Tibial nerve (tissue), 4 donors: ENCODE measurements around the gene KRT86. TPM values are rescaled to one million over a fixed set of nuclear protein-coding genes. Genes with fewer than 3 reads are reported as not detected.

Experiments used
- DNase-seq, 2 donors: peaks; one replicate each; pipeline ENCODE4 v3.0.0-alpha.2; 2019; ENCODE audit warnings: low spot score in 2 of 2
- H3K27ac ChIP-seq, 4 donors: fragments of 200-600 bp; sonication (generic) in 3 of 4; one replicate each; pipeline ENCODE4 v1.5.1; 2017 to 2019; ENCODE audit warnings: mild to moderate bottlenecking in 1 of 4
- H3K27me3 ChIP-seq, 2 donors: fragments of 200-600 bp; sonication (generic) in 1 of 2; one replicate each; pipeline versions ENCODE4 v1.5.1 to v1.6.0; 2017 to 2019
- H3K36me3 ChIP-seq, 3 donors: fragments of 200-600 bp; sonication (generic); one replicate each; pipeline ENCODE4 v1.5.1; 2018 to 2019
- H3K4me1 ChIP-seq, 4 donors: fragments of 200-600 bp; sonication (generic) in 3 of 4; one replicate each; pipeline ENCODE4 v1.5.1; 2017 to 2019
- H3K4me3 ChIP-seq, 4 donors: fragments of 200-600 bp; sonication (generic) in 3 of 4; one replicate each; pipeline ENCODE4 v1.5.1; 2017 to 2019; ENCODE audit warnings: mild to moderate bottlenecking in 1 of 4, moderate library complexity in 1 of 4
- H3K9me3 ChIP-seq, 4 donors: fragments of 200-600 bp; sonication (generic) in 3 of 4; one replicate each; pipeline ENCODE4 v1.5.1; 2017 to 2019
- CTCF ChIP-seq, 5 experiments: fragments of 200-600 bp in 3 of 5; fragments of 450-650 bp in 2 of 5; sonication (generic) in 3 of 5; IDR thresholded peaks; one replicate each; pipeline ENCODE4 v1.5.1; 2016 to 2019; ENCODE audit warnings: antibody characterized with exemption in 5 of 5, mild to moderate bottlenecking in 3 of 5, moderate library complexity in 2 of 5
- EP300 ChIP-seq, 2 donors: sonication (generic); formaldehyde crosslinking; IDR thresholded peaks; one replicate each; pipeline ENCODE4 v1.6.1; 2017; ENCODE audit warnings: antibody characterized with exemption in 2 of 2, mild to moderate bottlenecking in 1 of 2
- POLR2A ChIP-seq, 2 donors: fragments of 450-650 bp; IDR thresholded peaks; one replicate each; pipeline ENCODE4 v1.6.1; 2017; ENCODE audit warnings: antibody characterized with exemption in 2 of 2, mild to moderate bottlenecking in 2 of 2, moderate library complexity in 2 of 2
- WGBS, 2 donors: methylation state at CpG; one replicate each; pipeline ENCODE4 v1.1.5; 2018; 5-methylcytosine and 5-hydroxymethylcytosine counted together
- total RNA-seq, 4 donors: library from RNA; depleted of rRNA; stranded (reverse); fragments of >200 nt; gene quantifications; one replicate each; pipeline ENCODE4 v1.1.0, GENCODE V29; 2016

The KRT86 gene
- total RNA-seq, 4 donors from 2014 or later = not detected

DNA sequence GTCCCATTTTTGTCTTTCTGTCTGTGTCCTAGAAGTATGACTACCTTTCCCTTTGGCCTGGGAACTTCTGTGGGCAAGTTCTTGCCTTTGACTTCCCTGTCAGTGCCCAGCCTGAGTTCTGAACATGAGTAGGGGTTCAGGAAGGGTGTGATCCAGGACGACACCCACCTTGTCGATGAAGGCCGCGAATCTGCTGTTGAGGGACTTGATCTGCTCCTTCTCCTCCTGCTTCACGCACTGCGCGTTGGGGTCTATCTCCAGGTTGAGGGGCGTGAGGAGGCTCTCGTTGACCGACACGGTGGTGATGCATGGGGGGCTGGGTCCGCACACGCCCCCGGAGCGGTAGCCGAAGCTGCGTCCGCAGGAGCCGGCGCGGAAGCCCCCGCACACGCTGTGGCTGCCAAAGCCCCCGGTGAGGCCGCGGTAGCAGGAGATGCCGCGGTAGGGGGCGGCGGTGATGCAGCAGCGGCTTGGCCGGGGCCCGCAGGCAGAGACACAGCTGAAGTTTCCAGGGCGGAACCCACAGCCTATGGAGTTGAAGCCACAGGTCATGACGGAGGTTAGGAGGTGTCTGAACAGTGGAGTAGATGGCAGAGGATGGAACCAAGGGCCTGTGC is 46.4 kb downstream of the KRT86 start, which contains the start of gene KRT83:
KRT83 (minus strand) TSS at position 615 of the 617 bp plus-strand sequence; CDS start at position 552, 63 bp downstream.
- no peak for DNase-seq
- TF ChIP-seq EP300 (IDR thresholded peaks at IDR 0.05) = no peak
- TF ChIP-seq POLR2A (IDR thresholded peaks at IDR 0.05) = no peak
- no peak for TF ChIP-seq CTCF (IDR thresholded peaks at IDR 0.05)
- Histone ChIP-seq H3K4me1 (no peaks in the 10 kb centered on the region), H3K9me3 (no peaks in the 10 kb centered on the region), H3K4me3 (no peak within 1 kb of the TSS), H3K27me3 (peaks cover 0 to 29% of the 10 kb centered on the region in 2 donors), H3K36me3 (no peaks in the 10 kb centered on the region), H3K27ac (no peak within 1 kb of the TSS)
- WGBS, 2 donors = 65% methylated on average over 33 to 34 of the region's 35 CpGs

GRCh38 chr12:52321418-52321817 is 47.0 kb downstream of the KRT86 start:
- no peak for DNase-seq
- TF ChIP-seq CTCF (IDR thresholded peaks at IDR 0.05) (no peak), EP300 (IDR thresholded peaks at IDR 0.05) (no peak), POLR2A (IDR thresholded peaks at IDR 0.05) (no peak)
- 38 to 53% methylated on average over 4 of the region's 4 CpGs for WGBS, 2 donors

GRCh38 chr12:52322069-52322468 is 47.6 kb downstream of the KRT86 start:
- H3K4me1 ChIP-seq = no peaks in the 10 kb centered on the region
- 88 to 96% methylated on average over 1 of the region's 1 CpG for WGBS, 2 donors
- no peaks in the 10 kb centered on the region for H3K9me3 ChIP-seq
- DNase-seq = no peak
- H3K27me3 ChIP-seq = peaks cover 0 to 29% of the 10 kb centered on the region in 2 donors
- H3K36me3 ChIP-seq = no peaks in the 10 kb centered on the region
- no peak for TF ChIP-seq CTCF (IDR thresholded peaks at IDR 0.05)
- TF ChIP-seq POLR2A (IDR thresholded peaks at IDR 0.05) = no peak
- no peak for TF ChIP-seq EP300 (IDR thresholded peaks at IDR 0.05)
- H3K4me3 ChIP-seq = no peak overlapping the region
- no peak overlapping the region for H3K27ac ChIP-seq

More at GRCh38 chr12:52321418-52321817, 47.0 kb downstream of the KRT86 start:
- Histone ChIP-seq H3K36me3 (no peaks in the 10 kb centered on the region), H3K27ac (no peak overlapping the region), H3K9me3 (no peaks in the 10 kb centered on the region), H3K4me1 (no peaks in the 10 kb centered on the region), H3K4me3 (no peak overlapping the region), H3K27me3 (peaks cover 0 to 29% of the 10 kb centered on the region in 2 donors)

GRCh38 chr12:52323001-52323400 is 48.6 kb downstream of the KRT86 start:
- 73 to 82% methylated on average over 1 of the region's 1 CpG for WGBS, 2 donors
- Histone ChIP-seq H3K4me3 (no peak overlapping the region), H3K9me3 (no peaks in the 10 kb centered on the region), H3K36me3 (no peaks in the 10 kb centered on the region), H3K4me1 (no peaks in the 10 kb centered on the region), H3K27me3 (peaks cover 0 to 32% of the 10 kb centered on the region in 2 donors), H3K27ac (no peak overlapping the region)
- TF ChIP-seq EP300 (IDR thresholded peaks at IDR 0.05) (no peak), POLR2A (IDR thresholded peaks at IDR 0.05) (no peak), CTCF (IDR thresholded peaks at IDR 0.05) (no peak)
- DNase-seq = no peak

DNA sequence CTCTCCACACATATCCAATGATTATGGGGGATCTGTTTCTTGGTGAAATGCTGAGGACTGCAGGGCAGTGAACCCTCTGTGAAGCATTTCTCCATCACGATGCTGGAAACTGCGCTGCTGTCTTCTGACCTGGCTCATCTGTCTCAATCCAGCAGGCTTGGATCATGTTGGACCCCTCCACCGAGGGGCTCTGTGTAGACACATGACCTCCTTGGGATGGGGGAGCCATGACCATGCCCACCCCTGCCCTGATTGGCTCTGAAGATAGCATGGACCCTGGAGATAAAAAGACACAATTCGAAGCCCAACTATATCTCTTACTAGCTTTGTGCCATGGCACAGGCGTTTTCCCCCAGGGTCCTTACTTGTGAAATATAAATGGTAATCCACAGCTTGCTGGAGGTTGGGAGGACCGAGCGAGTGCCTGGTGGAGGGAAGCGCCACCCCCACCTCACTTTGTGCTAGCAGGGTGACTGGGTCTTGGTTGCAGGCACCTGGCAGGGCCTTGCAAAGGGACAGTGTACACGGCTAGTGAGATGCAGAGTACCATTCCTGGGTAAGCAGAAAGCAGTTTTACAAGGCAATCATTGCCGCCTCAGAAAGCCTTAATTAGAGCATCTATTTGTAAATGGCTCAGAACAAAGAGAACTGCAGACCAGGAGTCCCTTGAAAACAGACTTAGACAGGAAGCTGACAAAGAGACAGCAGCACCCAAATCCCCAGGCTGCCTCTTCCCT is 49.1 kb downstream of the KRT86 start:
- DNase-seq = no peak
- H3K9me3 ChIP-seq = no peaks in the 10 kb centered on the region
- H3K4me3 ChIP-seq = no peak overlapping the region
- TF ChIP-seq EP300 (IDR thresholded peaks at IDR 0.05) (no peak), POLR2A (IDR thresholded peaks at IDR 0.05) (no peak), CTCF (IDR thresholded peaks at IDR 0.05) (no peak)
- no peaks in the 10 kb centered on the region for H3K36me3 ChIP-seq
- no peaks in the 10 kb centered on the region for H3K4me1 ChIP-seq
- peaks cover 0 to 32% of the 10 kb centered on the region in 2 donors for H3K27me3 ChIP-seq
- H3K27ac ChIP-seq = no peak overlapping the region
- 76 to 78% methylated on average over 10 of the region's 10 CpGs for WGBS, 2 donors
